SH-SY5Y (cell line): ENCODE measurements around the gene FOXP1.

Experiments used
- GATA2 ChIP-seq: IDR thresholded peaks from 2 replicates; pipeline ENCODE4 v1.6.1; 2011; ENCODE audit warnings: mild to moderate bottlenecking, low read depth, low read length
- GATA3 ChIP-seq: IDR thresholded peaks from 2 replicates; pipeline ENCODE4 v1.6.1; 2011; ENCODE audit warnings: low read depth, mild to moderate bottlenecking, low read length, moderate library complexity

GRCh38 chr3:71341721-71342120 lies 241.8 kb downstream of the FOXP1 start:
- TF ChIP-seq GATA2 (no peak), GATA3 (no peak)
